K562 (cell line): ENCODE data around the gene CBFA2T3.

Experiments
- ETV6 ChIP-seq, 3 experiments: fragments of 150-350 bp in 1 of 3; sonication (generic) in 1 of 3; formaldehyde crosslinking in 1 of 3; IDR thresholded peaks; 2 replicates each; pipeline versions ENCODE4 v1.6.1 to v1.8.0; 2014 to 2022; ENCODE audit warnings: borderline replicate concordance in 2 of 3, low read depth in 2 of 3, antibody characterized with exemption in 1 of 3, low read length in 1 of 3, mild to moderate bottlenecking in 1 of 3, missing genetic modification reagents in 1 of 3
- FOXJ3 ChIP-seq: sonication (generic); formaldehyde crosslinking; IDR thresholded peaks from 2 replicates; pipeline ENCODE4 v1.4.0; 2020; ENCODE audit warnings: mild to moderate bottlenecking, missing genetic modification reagents
- GABPB1 ChIP-seq: sonication (generic); formaldehyde crosslinking; IDR thresholded peaks from 2 replicates; pipeline ENCODE4 v1.8.0; 2022; ENCODE audit warnings: mild to moderate bottlenecking, missing genetic modification reagents
- IRF1 ChIP-seq: sonication (generic); formaldehyde crosslinking; IDR thresholded peaks from 2 replicates; pipeline ENCODE4 v1.8.0; 2022; ENCODE audit warnings: missing genetic modification reagents, mild to moderate bottlenecking, borderline replicate concordance
- JUND ChIP-seq, 2 experiments: IDR thresholded peaks; 2 replicates in 1 of 2; 3 replicates in 1 of 2; pipeline ENCODE4 v1.6.1; 2011; ENCODE audit warnings: borderline replicate concordance in 2 of 2, low read depth in 2 of 2, low read length in 2 of 2, improper control_type of control experiment in 1 of 2, missing biosample characterization in 1 of 2, missing genetic modification characterization in 1 of 2, missing genetic modification reagents in 1 of 2
- POLR2A ChIP-seq: fragments of 450-650 bp; conservative IDR thresholded peaks from 2 replicates; pipeline ENCODE4 v1.6.1; 2016
- PYGO2 ChIP-seq: fragments of 450-650 bp; IDR thresholded peaks from 2 replicates; pipeline ENCODE4 v1.6.1; 2016; ENCODE audit warnings: mild to moderate bottlenecking, missing genetic modification characterization, moderate library complexity, missing compliant biosample characterization
- RBFOX2 ChIP-seq: fragments of 200-400 bp; formaldehyde crosslinking; IDR thresholded peaks from 2 replicates; pipeline ENCODE4 v1.6.1; 2017; ENCODE audit warnings: low read depth, mild to moderate bottlenecking, low read length, moderate library complexity
- ZBTB7A ChIP-seq: IDR thresholded peaks from 2 replicates; pipeline ENCODE4 v1.6.1; 2011; ENCODE audit warnings: low read depth, mild to moderate bottlenecking, low read length, moderate library complexity, borderline replicate concordance; ENCODE audit not compliant: control insufficient read depth

- TF ChIP-seq ETV6 (IDR thresholded peaks at IDR 0.05; ENCODE audit: borderline replicate concordance in 1 of 2, low read depth in 2 of 2, low read length in 1 of 2) (no peak), ETV6 (CRISPR knock-in tag; IDR thresholded peaks at IDR 0.05; ENCODE audit: borderline replicate concordance) (no peak), POLR2A (no peak), IRF1 (no peak), PYGO2 (no peak), ZBTB7A (no peak), JUND (IDR thresholded peaks at IDR 0.05; ENCODE audit: borderline replicate concordance, low read depth, low read length) (no peak), JUND (tag; IDR thresholded peaks at IDR 0.05; ENCODE audit: borderline replicate concordance, low read depth, low read length) (no peak), RBFOX2 (no peak), FOXJ3 (CRISPR knock-in tag) (no peak), GABPB1 (CRISPR knock-in tag) (no peak)
Observed at GRCh38 chr16:88842308-88842756, 134.7 kb downstream of the CBFA2T3 start.
